HS-27A (cell line): ENCODE measurements around the gene MSH4.
"Not testable (repeated sequence)": the region's sequence is repeated elsewhere in the genome, so short reads cannot be mapped to it uniquely, and the experiment has no call there.

Source experiments
- DNase-seq: peaks from one replicate; pipeline ENCODE4 v3.0.0-alpha.2; 2012; ENCODE audit warnings: low read depth, missing footprints

The MSH4 gene

GRCh38 chr1:75796376-75797272 is at the start of gene MSH4:
Gene MSH4, plus strand, starts transcription at chr1:75796882. Its CDS starts 104 bp downstream, at chr1:75796986.
- DNase-seq = no peak

- not testable (repeated sequence) for DNase-seq
Observed at GRCh38 chr1:75757210-75757609, 39.5 kb upstream of the MSH4 start.

GRCh38 chr1:75758543-75758942 is 38.1 kb upstream of the MSH4 start:
- DNase-seq = not testable (repeated sequence)

DNA sequence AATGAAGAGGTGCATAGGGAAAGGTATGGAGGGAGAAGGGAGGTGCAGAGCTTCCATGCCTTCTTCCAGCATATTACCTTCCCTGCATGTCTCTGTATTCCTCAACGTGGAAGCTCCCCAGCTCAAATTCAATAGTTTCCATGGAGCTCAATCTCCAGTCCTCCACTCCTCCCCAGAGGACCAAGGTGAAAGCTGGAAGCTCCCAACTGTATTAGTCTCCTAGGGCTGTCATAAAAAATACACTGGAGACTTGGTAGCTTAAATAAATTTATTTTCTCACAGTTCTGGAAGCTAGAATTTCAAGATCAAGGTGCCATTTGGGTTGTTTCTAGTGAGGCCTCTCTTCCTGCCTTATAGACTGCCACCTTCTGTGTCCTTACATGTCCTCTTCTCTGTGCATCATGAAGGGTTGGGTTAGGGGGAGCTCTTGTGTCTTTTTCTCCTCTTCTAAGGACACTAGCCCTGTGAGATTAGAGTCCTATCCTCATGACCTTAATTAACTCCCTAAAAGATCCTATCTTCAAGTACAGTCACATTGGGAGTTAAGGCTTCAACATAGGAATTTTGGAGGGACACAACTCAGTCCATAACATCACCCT is 32.5 kb upstream of the MSH4 start:
- no peak for DNase-seq

DNA sequence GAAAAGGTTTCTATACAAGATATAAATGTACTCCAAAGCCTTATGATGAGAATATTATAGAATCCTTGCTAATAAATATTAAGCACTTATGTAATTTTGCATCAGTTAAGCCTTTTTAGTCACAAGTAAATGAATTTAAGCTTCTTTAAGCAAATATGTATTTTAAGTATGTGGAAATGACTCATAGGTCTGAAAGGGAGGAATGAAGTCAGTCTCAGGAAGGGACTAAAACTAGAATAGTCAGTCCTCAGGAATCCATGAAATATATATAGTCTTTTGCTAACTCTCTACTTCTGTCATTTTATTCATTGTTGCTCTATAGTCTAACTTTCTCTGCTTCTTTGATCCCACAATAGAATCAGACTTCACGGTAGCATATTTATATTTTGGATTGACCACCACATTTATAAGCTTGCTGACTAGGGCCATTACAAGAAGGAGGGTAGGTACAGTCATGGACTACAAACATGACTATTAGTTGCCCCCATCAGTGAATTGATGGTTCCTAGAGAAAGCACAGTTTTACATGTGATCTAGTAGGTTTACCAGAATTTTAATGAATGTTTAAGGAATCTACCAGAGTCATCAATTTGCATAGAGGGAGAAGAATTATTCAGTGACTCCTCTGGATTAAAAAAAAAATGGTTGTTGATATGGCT is 30.9 kb upstream of the MSH4 start:
- peak; percentile 74 for DNase-seq

GRCh38 chr1:75768016-75768415 is 28.7 kb upstream of the MSH4 start:
- DNase-seq = no peak

- DNase-seq = no peak
Observed at GRCh38 chr1:75770761-75771160, 25.9 kb upstream of the MSH4 start.

DNA sequence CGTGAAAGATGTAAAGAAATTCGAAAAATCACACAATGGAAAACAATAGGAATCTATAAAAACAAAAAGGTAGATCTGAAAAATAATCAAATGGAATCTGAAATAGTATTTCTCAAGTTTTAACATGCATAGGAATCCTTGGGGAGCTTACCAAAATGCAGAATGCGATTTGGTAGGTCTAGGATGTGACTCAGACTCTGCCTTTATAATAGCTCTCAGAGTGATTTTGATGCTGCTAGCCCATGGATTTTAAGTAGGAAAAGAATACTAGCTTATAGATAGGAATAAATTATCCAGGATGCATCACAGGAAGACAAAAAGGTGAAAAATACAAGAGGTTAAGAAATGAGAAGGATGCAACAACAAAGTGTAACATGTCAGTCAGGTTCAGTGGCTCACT is 24.7 kb upstream of the MSH4 start:
- no peak for DNase-seq

- DNase-seq = not testable (repeated sequence)
Observed at GRCh38 chr1:75777812-75778211, 18.9 kb upstream of the MSH4 start.

GRCh38 chr1:75778694-75779093 is 18.0 kb upstream of the MSH4 start:
- DNase-seq = not testable (repeated sequence)

GRCh38 chr1:75780183-75780582 is 16.5 kb upstream of the MSH4 start:
- DNase-seq = not testable (repeated sequence)

GRCh38 chr1:75783920-75784319 is 12.8 kb upstream of the MSH4 start:
- DNase-seq = not testable (repeated sequence)

DNA sequence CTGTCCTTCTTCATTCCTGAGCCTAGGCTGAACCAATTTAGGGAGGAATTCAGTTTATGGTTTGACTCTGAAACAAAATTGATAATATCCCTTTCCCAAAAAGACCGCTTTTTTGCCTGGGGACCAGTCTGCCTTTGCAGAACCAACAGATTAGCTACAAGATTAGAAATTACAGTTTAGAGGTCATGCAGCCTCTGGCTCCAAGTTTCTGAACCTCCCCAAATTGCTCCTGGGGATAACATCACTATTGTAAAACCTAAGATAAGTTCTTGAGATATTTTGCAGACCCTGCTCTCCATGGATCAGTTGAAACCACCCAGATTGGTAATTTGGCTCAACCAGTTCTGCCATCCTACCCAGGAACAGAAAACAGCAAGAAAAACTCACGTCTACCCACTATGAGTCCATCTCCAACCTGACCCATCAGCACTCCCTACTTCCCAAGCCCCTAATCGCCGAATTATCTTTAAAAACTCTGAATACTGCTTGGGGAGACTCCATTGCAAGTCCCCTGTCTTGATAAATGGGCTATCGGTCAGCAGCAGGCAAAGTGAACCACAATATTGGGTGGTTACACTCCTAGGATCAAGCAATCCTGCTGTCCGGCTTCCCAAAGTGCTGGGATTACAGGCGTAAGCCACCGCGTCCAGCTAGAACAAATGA is 11.2 kb upstream of the MSH4 start:
- no peak for DNase-seq

DNA sequence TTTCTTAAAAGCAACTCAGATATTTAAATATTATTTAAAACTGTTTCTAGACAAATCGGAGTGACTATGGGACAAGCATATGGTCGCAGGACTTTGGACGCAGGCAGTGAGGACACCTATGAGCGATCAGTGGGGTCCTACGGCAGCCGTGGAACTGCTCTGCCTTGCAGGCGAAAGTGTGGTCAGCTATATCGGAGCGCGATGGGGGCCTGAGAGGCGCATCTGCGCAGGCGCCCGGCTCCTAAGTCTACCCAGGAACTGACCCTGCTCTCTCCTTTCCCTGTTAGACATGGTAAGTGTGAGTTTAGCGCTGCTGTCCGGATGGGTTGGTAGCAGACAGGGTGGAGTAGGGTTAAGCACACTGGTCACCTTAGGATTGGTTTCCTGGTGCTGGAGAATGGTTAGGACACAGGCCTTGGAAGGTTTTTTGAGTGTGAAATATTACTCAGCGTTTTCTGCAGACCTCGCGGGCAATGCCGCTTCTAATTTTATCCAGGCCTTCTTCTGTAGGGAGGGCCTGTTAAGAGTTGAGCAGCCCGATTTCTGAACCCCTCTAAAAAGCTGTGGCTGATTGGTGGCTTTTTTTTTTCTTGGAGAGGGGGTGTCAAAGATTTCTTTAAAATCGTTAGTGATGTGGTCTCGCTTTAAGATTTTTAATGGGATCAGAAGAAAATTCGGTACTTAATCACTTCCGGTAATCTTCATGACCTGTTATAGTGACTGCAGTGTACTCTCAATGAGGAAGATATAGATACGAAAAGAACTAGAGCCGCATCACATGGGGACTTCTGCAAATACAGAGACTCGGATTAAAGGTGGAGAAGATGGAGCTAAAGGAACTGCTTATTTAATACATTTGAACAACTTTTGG is 10.5 kb upstream of the MSH4 start, which contains the start of gene RABGGTB:
RABGGTB (plus strand) TSS at position 274 of the 871 bp plus-strand sequence; CDS start at position 290, 16 bp downstream.
- peak; percentile 93 for DNase-seq

- no peak for DNase-seq
Observed at GRCh38 chr1:75786901-75787493, 9.7 kb upstream of the MSH4 start.

- DNase-seq = no peak
Observed at GRCh38 chr1:75787524-75787923, 9.2 kb upstream of the MSH4 start.

DNA sequence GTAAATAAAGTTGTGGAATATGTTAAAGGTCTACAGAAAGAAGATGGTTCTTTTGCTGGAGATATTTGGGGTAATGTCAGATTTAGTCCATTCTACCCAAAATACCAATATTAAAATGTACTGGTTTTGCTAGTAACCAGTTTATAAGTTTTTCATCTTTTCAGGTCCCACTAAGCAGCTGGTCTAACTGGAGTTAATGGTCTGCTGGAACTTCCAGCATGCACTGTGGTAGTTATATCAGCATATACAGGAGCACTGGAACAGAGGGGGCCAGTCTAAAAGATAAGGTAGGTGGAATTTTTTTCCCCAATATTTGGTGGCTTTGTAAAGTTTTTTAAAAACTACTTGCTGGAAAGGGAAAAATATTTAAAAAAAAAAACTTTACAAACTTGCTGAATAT is 6.7 kb upstream of the MSH4 start:
- DNase-seq = no peak

- no peak for DNase-seq
Observed at GRCh38 chr1:75791022-75791421, 5.7 kb upstream of the MSH4 start.

- DNase-seq = no peak
Observed at GRCh38 chr1:75792091-75792490, 4.6 kb upstream of the MSH4 start.

- no peak for DNase-seq
Observed at GRCh38 chr1:75794382-75794781, 2.3 kb upstream of the MSH4 start.

DNA sequence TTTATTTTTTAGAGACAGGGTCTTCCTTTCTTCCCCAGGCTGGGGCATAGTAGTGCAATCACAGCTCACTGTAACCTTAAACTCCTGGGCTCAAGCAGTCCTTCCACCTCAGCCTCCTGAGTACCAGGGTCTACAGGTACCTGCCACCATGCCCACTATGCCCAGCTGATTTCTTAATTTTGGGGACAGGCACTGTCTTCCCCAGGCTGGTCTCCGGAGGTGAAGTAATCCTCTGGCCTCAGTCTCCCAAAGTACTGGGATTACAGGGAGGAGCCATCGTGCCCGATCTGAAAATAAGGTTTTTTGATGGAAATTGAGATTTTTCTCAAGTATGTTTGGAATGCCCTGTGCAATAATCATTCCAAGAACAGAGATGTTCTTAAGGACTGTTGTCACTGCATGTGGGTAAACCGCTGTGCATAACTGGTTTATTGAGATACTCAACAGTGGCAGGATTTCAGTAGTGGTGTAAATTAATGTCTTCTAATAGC is 934 bp upstream of the MSH4 start:
- DNase-seq = no peak
